GM18499 (cell line): Measurements from ENCODE around the gene CCNL2.
"Not testable (repeated sequence)": the region's sequence is repeated elsewhere in the genome, so short reads cannot be mapped to it uniquely, and the experiment has no call there.

Source experiments
- ATAC-seq: cut with Tn5 transposase; IDR thresholded peaks from one replicate; pipeline ENCODE4 v1.9.1; 2021; ENCODE audit warnings: moderate number of reproducible peaks; ENCODE audit not compliant: insufficient read depth, unreplicated experiment

The CCNL2 gene

DNA sequence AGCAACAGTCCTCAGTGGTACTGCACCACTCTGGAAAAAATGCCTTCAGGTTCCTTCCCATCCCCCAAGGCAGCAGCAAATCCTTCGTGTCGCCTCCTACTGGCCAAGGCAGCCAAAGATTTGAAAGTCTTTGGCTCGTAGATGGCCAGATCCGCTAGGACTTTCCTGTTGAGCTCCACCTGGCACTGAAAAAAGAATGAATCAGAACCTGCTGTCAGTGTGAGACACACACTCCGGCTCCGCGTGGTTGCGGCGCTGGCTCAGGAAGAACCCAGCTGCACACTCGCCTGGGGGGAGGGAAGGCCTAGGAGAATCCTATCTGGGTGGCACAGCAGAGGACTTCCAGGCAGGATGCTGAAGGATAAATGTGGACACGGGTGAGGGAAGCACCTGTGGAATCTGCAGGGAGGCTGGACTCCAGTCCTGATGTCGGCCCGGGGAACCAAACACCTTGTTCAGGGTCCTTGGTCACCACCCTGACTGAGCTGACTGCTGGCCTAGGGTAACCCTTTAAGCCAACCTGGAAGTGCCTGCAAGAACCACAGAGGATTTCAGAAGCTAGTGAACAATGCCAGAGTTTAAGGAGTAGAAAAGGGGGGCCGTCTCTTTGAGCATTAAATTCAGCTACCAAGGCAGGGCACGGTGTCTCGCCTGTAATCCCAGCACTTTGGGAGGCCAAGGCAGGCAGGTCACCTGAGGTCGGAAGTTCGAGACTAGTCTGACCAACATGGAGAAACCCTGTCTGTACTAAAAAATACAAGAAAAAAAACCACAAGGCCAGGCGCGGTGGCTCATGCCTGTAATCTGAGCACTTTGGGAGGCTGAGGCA is 3.2 kb upstream of the CCNL2 start:
- ATAC-seq = no peak

DNA sequence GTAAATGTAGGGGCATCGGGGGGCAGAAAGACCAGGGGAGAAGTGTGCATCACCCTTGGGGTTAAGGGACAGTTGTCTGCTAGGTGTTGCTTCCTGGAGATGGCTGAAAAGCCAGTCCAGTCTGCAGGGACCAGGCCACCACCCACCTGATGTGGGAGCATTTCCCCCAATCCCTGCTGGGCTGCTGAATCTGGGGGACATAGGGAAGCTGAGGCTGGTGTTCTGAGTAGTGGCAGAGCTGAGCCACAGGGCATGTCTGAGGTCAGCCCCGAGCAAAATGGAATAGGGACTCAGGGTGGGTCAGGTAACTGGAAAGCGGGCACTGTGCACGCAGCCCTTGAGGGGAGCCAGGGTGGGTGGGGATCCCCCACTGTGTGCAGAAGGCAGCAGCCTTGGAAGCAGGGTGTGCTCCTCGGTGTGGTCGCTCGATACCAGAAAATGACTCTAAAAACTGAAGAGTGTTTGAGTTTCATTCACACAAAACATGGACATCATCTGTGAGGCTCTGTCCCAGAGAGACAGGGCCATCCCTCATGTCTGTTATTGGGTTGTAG is 2.4 kb upstream of the CCNL2 start:
- no peak for ATAC-seq

DNA sequence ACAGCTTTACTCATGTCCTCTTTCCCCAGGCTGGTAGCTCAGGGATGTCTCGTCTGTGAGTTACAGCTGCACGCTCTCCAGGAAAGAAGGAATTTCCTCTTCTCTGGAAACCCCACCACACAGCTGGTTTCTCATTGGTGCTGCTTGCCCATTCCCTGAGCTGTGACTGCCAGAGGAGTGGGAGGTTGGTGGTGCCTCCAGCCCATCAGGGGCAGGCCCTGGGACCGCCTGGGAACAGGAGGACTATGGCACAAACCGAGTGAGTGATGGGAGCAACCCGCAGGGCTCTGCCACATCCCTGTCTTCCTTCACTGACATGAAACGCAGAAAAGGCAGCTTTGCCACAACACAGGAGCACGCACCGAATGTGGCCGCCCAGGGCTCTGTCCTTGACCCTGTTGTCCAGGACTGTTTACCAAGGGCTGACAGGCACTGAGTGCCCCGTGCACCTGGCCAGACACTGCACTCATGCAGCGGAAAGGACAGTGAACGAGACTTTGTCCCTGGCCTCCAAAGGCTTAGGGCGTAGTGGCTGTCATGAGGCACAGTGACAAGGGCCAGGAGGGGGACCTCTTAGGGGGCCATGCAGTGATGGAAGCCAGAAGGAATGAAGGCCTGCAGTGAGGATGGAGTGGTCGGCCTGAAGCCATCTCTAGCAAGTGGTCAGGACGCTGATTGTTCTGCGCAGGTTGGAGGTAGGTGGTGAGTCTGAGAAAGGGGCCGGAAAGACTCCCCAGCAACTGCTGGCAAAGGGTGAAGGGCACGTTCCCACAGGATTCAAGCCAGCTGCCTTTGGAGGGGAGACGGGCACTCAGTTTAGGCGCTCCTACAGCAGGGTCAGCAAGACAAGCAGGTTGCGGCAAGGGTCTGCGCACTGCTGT is 1.7 kb upstream of the CCNL2 start:
- ATAC-seq = no peak

DNA sequence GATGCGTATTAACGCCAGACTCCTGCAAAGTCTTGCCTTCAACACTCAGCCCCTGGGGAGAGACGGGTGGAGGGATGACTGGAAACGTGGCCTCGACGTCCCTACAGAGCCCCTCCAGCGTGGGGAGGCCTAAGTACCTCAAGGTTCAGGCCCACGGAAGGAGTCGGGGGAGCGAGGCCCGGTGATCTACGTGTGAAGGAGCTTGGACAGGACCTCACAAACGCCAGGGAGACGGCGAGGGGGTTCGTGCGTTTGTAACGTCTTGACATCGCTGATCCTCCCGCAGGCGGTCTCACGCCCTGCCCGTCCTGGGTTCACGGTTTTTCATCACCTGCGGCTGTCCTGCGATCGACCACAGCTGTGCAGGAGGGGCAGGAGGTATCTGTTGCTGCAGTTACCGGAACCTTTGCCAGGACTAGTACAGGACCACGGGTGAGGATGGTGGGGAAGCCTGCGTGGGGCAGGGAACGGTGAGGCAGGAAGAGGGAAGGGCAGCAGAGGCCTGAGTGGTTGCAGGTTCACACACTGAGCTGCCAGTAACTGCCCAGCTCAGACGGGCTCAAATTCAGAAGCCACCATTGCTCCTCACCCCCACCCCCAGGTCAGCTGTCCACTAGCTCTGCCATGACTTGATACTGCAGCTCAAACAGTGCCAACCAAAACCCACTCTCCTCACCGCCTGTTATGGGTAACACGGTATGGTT is 889 bp upstream of the CCNL2 start:
- ATAC-seq = no peak

DNA sequence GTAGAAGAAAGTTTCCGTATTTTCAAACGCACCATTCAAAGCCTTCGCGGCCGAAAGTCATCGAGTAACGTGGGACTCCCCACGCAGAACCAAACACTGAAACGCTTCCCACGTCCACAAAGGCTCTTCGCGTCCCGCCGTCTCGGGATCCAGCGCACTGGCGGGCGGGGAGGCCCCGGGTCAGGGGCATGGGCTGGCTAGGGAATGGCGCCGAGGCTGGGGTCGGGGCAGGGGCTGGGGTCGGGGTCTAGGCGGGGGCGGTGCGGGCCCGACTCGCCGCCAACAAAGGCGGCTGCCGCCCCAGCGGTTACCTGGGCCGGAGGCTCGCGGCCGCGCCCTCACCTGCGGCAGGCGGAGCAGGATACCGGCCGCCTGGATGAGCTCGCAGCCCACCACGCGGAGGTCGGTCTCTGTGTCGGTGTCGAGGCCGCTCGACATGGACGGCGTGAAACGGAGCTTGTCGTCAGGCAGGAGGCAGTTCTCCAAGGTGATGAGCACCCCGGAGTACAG is 403 bp downstream of the CCNL2 start:
- no peak for ATAC-seq

DNA sequence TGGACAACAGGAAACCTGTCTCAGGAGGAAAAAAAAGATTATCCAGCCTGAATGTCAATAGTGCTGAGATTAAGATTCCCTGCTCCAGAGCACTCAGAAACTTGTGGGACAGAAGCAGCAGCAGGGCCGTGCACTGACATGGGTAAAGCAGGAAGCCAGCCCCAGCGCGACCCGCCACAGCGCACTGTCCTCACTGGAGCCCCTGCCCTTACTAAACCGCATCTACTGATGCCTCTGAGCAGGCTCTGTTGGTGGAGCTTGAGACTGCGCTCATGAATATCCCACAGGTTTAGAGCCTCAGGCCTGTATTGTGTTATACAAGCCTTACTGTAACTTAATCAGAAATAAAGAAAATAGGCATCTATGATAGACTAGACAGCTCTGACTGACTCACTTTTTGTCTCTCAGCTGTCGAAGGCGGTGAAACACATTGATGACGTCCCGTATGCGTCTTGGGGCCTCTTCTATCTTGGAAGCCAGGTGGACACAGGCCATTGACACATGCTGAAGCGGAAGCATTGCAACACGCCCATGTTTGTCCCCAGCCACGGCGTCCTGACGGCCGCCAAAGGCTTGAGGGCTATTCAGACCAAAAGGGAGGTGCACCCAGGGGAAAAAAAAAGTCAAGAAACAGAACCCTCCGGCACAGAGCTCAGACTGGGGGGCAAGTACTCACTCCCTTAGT is 1.2 kb downstream of the CCNL2 start:
- no peak for ATAC-seq

DNA sequence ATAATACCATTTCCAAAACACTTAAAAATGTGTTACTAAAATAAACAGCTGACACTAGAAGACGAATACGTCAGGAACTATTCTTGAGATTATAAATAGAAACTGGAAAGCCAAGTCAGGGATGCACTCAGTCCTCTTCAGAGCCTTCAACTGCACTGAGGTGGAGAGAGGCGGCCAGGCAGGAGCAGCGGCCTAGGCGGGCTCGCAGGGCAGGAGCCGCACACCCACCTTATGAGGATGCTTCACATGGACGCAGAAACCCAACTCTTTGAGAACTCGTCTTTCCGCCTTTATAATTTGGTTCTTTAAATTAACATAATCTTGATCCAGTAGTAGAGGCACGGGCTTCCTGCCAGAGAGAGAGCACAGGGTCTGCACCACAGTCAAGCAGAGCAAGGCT is 4.0 kb downstream of the CCNL2 start:
- no peak for ATAC-seq

DNA sequence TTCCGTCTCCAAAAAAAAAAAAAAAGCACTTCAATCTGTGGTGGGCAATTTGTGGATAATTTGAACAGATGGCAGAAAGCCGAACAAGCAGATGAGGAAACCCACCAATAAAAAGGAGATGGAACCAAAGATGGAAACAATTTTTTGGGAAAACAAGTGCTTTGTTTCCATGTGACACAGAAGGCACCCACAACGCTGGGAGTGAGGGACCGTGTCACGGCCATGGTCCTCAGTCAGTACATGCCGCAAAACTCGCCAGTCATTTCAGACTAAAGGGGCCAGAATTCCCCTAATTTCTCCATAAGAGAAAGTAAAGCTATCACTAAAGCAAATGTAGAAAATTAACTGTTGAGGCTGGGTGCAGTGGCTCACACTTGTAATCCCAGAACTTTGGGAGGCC is 5.0 kb downstream of the CCNL2 start:
- no peak for ATAC-seq

DNA sequence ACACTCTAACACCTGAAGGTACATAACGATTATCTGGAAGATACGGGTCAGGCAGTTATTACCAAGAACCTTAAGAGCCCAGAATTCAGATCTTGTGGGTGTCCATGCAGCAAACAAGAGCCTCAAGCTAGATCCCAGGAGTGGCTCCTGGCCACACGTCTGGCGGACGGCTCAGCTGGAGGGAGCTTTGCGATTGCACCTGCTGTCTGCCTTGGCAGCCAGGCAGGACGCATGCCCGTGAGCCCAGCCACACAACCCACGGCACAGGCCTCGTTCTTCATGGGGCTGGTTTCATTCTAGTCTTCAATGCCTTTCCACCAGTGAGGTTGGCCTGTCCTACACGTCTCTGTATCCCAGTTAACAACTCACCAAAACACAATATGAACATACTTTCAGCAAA is 5.7 kb downstream of the CCNL2 start:
- ATAC-seq = no peak

DNA sequence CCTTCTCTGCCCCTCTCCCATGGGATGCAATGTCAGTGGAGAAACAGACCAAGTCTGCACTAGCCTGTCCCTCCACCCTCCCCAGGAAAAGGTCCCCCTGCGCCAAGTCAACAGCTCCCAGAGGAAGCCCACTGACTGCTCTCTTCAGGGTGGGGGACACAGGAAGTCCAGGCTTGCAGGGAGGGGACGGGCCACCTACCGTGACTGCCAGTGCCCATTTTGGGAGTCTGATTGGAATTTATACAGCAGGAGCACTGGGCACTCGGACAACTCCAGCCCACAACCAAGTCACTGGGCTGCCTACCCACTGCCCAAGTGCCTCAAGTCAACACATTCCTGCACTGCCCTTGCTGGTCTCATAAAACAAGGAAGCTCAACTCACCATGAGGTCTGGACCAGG is 6.1 kb downstream of the CCNL2 start:
- ATAC-seq = no peak

DNA sequence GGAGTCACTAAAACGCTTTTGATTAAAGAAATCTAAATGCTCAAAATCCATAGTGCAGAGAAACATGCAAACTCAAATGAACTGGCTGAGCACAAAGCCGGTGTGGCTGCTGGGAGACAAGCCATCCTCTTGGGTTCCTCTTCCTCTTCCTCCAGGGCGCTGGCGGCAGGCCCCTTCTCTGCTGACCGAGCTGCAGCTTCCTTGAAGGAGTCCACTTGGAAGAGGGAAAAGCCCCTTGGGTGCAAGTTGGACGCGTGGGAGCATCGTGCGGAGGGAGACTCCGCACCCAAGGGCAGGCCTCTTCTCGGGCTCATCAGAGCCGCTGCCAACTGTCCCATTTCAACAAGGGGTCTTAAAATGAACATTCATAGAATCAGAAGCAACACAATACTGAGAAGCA is 7.9 kb downstream of the CCNL2 start:
- no peak for ATAC-seq

DNA sequence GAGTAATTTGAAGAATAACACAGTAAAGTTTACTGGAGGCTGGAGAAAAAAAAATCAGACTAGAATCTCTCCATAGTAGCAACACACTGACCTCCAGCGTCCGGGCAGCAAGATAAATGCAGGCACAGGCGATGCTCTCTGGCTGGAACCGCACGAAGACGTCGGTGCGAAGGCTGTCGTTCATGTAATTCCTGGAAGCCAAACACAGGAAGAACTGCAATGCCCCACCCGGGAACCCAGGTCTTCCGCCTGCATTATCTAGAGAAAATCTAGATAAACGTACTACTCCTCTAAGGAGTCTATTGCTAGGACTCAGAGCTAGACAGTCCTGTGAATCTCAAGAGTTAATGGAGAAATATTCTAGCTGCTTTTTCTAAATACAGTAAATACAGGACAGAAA is 8.5 kb downstream of the CCNL2 start:
- ATAC-seq = no peak

DNA sequence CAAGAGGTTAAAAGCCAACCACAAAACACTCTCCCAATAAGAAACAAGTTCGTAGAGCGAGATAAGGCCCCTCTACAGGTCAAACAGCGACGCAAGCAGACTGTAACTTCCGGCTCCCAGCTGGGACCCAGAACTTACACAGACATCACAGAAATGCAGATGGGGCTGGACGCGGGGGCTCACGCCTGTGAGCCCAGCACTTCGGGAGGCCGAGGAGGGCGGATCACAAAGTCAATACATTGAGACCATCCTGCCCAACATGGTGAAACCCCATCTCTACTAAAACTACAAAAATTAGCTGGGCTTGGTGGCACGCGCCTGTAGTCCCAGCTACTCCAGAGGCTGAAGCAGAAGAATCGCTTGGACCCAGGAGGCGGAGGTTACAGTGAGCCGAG is 11.1 kb downstream of the CCNL2 start:
- ATAC-seq = no peak

DNA sequence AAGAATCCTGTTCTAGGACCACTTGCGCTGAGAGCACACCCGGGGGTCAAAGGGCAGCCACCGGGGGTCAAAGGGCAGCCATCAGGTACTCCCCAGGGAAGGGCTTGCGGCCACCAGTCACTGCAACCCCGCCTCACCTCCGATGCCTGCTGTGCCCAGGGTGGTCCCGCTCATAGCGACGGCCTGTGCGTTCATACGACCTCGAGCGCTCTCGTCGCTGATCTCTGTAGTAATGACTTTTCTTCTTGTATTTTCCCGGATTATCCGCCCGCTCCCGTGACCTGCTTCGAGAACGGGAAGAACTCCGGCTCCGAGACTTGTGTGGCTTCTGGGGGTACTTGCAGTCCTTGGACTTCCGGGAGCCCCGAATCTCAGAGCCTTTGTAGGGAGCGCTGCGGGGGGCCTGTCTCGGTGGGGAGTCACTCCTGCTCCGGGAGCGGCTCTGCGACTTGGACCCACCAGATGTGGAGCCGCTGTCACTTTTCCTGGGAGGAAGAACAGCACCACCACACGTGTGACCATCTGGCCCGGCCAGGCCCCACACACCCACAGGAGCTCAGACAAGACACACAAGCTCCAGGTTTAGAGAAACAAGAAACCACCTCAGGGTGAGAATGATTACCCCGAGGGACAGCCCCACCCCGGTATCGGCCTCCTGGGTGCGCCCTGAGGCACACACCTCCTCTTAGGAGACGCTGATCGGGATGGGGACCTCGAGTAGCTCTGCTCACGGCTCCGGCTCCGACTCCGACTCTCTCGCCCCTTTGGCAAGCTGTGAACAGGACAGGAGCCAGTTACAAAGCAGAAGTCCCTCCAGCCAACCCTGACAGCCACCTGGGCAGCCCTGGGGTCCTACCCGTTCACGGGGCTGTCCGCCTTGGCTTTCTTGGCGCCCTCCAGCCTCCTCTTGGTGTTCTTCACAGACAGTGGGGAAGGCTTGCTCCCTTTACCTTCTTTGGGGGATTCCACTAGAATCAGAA is 11.7 kb downstream of the CCNL2 start:
- no peak for ATAC-seq

DNA sequence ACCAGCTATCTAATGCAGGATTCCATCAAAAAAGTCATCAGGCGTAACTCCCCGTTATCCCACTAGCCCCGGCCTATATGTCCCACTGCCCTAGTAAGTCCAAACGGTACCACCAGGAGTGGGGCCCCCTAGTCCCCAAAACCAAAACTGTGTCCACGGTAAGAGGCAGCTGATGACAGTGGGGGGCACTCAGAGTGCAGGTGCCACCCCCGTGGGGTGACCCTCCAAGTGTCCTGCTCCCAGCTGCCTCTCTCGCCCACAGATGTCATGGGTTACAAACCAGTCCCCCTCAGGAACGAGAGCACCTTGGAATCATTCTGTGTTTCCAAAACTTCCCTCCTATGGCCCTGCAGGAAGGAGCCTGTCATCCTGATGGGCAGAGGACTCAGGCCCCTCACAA is 13.2 kb downstream of the CCNL2 start:
- no peak for ATAC-seq

DNA sequence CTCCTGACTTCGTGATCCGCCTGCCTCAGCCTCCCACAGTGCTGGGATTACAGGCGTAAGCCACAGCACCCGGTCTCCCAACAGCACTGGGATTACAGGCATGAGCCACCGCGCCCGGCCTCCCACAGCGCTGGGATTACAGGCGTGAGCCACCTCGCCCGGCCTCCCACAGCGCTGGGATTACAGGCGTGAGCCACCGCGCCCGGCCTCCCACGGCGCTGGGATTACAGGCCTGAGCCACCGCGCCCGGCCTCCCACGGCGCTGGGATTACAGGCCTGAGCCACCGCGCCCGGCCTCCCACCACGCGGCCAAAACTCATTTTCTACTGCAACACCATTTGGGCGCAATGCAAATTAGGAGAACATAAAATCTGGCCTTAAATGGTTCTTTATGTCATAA is 13.8 kb downstream of the CCNL2 start:
- ATAC-seq = not testable (repeated sequence)

DNA sequence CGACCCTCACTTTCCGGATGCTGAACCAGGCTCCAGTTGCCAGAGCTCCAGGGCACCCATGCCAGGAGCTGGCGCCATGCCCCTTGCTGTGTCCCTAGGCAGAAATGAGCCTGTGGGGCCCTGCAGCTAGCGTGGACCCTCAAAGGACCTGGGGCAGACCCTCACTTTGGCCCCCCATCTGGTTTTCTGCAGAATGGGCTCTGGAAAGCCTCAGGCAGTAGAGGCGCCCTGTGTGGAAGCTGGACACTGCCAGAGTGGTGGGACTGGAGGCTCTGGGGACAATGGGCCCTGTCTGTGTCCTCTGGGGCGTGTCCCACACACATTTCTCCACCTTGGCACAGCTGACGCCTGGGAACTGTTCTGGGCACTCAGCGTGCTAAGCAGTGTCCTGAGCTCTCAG is 17.8 kb downstream of the CCNL2 start:
- ATAC-seq = no peak

DNA sequence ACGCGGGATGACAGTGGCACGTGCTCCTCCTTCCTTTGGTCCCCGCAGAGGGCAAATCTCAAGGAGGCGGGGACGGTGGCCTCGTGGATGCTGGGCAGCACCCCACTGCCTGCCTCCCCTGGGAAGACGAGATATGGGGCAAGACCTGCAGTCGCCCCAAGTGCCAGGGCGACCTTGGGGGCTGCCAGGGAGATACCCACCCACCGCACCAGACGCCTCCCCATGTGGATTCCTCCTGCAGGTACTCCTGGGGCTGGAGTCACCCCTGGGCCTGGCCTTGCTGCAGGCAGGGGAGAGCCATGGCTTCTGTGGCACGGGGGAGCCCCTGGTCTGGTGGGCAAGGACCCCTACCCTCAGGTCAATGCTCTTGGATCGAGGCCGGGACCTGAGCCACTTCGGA is 18.3 kb downstream of the CCNL2 start:
- ATAC-seq = no peak
